ENCODE measurements around the gene S100A5.

Gene S100A5

DNA sequence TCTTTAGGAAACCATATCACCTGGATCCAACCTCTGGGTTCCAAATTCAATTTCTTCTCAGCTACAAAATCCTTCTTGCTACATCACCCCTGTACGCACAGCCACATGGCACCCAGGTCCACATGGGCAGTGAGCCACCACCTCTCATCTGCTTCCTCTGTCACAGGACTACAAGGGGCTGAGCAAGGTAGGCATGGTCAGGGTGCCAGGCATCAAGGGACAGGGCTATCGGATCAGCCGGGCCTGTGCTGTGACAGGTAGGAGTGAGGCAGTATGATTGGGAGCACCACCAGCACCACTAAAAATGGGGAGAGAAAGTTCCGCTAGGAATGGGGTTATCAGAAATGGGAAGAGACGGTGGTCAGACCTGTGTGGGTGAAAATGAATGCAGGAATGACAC, 34.3 kb downstream of the S100A5 start:
- no peak for DNase-seq

- DNase-seq, result no peak
Observed at GRCh38 chr1:153505576-153505975, 35.2 kb downstream of the S100A5 start.

DNA sequence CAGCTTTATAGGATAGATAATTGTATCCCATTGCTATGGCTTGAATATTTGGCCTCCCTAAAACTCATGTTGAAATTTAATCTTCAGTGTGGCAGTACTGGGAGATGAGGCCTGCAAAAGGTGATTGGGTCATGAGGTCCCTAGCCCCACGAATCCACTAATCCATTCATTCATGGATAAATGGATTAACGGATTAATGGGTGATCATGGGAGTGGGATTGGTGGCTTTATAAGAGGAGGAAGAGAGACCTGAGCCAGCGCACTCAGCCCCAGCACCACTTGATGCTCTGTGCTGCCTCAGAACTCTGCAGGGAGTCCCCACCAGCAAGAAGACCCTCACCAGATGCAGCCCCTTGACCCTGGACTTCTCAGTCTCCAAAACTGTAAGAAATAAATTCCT, 37.0 kb downstream of the S100A5 start:
- no peak for DNase-seq

- DNase-seq, result no peak
Observed at GRCh38 chr1:153498746-153499145, 42.0 kb downstream of the S100A5 start.

DNA sequence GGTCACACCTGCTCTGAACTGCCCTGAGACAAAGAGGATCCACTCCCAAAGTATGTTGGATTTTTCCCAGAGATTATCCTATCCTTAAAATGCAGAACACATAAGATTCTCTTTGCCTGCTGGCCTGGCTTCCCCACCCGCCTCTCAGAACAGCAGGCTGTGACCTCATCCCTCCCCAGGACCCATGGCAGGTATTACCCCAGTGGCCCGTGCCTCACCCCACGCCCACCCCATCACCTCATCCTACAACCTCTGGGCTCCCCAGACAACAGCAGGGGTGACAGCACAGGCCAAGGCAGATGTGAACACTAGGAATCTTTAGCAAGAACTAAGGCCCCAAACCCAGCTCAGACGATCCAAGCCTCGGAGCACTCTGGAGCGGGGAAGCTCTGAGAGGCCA, 45.2 kb downstream of the S100A5 start:
- DNase-seq, result no peak

DNA sequence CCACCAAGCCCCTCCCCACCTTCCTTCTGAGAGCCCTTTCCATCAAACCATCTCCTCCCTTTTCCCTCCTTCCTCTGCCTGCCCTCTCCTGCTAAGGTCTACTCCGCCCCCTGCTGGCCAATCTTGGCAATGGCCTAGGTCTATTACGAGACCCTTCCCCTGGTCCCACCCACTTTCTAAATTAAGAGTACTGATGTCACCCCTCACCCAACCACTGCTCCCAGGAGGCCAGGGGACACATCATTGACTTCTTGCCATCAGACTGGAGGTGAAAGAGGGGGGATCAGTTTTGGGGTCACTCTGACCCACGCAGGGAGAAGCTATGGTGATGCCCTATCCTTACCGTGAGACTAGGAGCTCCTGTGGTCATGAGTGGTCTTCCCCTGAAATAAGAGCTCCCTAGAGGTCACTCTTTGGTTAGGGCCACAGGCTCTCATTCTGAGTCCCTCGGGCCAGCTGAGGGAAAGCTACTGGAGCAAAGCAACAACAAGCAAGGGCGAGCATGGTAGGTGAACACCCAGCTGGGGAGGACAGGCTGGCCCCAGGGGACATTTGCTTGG, 45.7 kb downstream of the S100A5 start:
- peak; percentile 32 to 72 (median 62) for DNase-seq

DNA sequence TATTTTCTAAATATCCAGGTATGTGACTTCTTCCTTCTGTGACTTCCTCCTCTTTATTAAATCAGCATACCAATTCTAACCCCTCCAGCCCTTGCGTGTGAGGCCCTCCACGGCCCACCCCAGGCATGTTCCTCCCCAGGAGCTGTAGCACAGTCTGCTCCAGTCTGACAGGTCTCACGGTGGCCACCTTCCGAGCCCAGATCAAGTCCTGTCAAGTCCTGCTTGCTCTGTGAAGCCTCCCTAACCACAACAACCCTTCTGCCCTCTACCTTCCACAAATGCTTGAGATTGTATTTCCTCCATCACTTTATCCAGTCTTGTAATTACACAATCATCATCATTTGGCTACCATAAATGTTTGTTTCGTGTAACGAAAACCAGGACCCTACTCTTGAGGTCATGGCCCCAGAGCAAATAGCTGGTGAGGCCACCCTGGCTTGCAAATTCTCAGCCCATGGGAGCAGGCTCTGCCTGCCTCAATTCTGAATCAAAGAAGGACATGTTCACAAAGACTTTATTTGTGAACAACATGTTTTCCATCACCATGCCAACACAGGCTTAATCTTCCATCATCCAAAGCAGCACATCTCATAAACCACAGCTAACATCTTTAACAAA, 47.3 kb downstream of the S100A5 start:
- DNase-seq, result peak in 1 of 5 experiments; percentile 56

GRCh38 chr1:153490272-153491051, 50.3 kb downstream of the S100A5 start:
- peak in 1 of 5 experiments; percentile 48 for DNase-seq

- DNase-seq, result no peak
Observed at GRCh38 chr1:153488731-153489130, 52.0 kb downstream of the S100A5 start.

DNA sequence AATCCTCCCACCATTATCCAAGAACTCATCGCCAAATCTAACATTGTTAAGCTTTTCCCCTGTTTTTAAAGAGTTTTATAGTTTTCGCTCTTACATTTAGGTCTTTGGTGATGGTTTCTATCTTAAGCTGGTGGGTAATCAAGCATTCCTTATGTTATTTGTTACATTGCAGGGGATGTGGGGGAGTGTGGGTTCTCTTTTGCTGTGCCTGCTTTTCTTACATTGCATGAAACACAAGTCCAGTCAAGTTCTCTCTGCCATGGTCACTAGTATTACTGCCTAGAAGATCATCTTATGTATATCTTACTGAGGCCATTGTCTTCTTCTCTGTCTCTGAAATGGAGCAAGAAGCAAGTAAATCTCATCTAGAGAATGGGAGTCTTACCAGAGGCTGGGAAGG, 53.0 kb downstream of the S100A5 start:
- DNase-seq, result no peak
